SU-DHL-6 (cell line): Measurements from ENCODE around the gene RASA3.

Experiments
- H2AFZ ChIP-seq: fragments of 200-600 bp; sonication (generic); 2 replicates; pipeline ENCODE4 v1.6.1; 2014; ENCODE audit warnings: low read depth, mild to moderate bottlenecking, moderate library complexity, mixed read lengths, antibody characterized with exemption, low read length; ENCODE audit not compliant: severe bottlenecking
- H3F3A ChIP-seq: fragments of 200-600 bp; shearing (Covaris generic); 2 replicates; pipeline ENCODE4 v1.6.0; 2016; ENCODE audit warnings: antibody characterized with exemption, mild to moderate bottlenecking; ENCODE audit not compliant: insufficient read depth
- H3K27ac ChIP-seq: fragments of 200-600 bp; sonication (generic); 2 replicates; pipeline ENCODE4 v1.5.1; 2016; ENCODE audit warnings: low read depth, mild to moderate bottlenecking, low read length, moderate library complexity, mixed read lengths
- H3K27me3 ChIP-seq: fragments of 200-600 bp; sonication (generic), shearing (Covaris generic); 2 replicates; pipeline ENCODE4 v1.6.0; 2014; ENCODE audit warnings: mild to moderate bottlenecking, low read length
- H3K36me3 ChIP-seq: fragments of 200-600 bp; sonication (generic); 2 replicates; pipeline ENCODE4 v1.6.1; 2014; ENCODE audit warnings: mild to moderate bottlenecking, low read length, mixed read lengths
- H3K4me2 ChIP-seq: fragments of 300-600, 200-600 bp; shearing (Covaris generic), sonication (generic); 2 replicates; pipeline ENCODE4 v1.6.0; 2014; ENCODE audit warnings: low read length, low read depth, mild to moderate bottlenecking; ENCODE audit not compliant: poor library complexity, severe bottlenecking
- H3K4me3 ChIP-seq: fragments of 200-600 bp; sonication (generic); 2 replicates; pipeline ENCODE4 v1.5.1; 2014; ENCODE audit warnings: antibody characterized with exemption, low read length, mild to moderate bottlenecking, mixed read lengths; ENCODE audit not compliant: insufficient read depth, poor library complexity, severe bottlenecking
- H3K79me2 ChIP-seq: fragments of 200-600 bp; sonication (generic); 2 replicates; pipeline ENCODE4 v1.6.1; 2014; ENCODE audit warnings: mild to moderate bottlenecking, low read length, moderate library complexity; ENCODE audit not compliant: insufficient read depth
- H3K9ac ChIP-seq: fragments of 200-600 bp; sonication (generic); 2 replicates; pipeline ENCODE4 v1.7.0; 2014; ENCODE audit warnings: mild to moderate bottlenecking, low read length
- H3K9me2 ChIP-seq: fragments of 200-600 bp; sonication (generic); replicated peaks from 2 replicates; pipeline ENCODE4 v1.6.1; 2014; ENCODE audit warnings: low read length; ENCODE audit not compliant: insufficient read depth
- H3K9me3 ChIP-seq: fragments of 200-600 bp; sonication (generic); 2 replicates; pipeline ENCODE4 v1.6.1; 2014; ENCODE audit warnings: low read length, mixed read lengths; ENCODE audit not compliant: insufficient read depth
- H4K20me1 ChIP-seq: fragments of 200-600 bp; sonication (generic); 2 replicates; pipeline ENCODE4 v1.6.1; 2014; ENCODE audit warnings: low read depth, mild to moderate bottlenecking, antibody characterized with exemption, low read length, moderate library complexity, mixed read lengths
- EZH2phosphoT487 ChIP-seq: fragments of 200-600 bp; sonication (generic), shearing (Covaris generic); conservative IDR thresholded peaks from 2 replicates; pipeline ENCODE4 v1.6.1; 2018; ENCODE audit warnings: mild to moderate bottlenecking, antibody characterized with exemption, low read length, moderate library complexity, mixed read lengths
- TF ChIP-seq, protein P1 (sequence below): fragments of 200-600 bp; sonication (generic); IDR thresholded peaks from one replicate; pipeline ENCODE4 v1.5.1; 2017; ENCODE audit warnings: antibody characterized with exemption, mild to moderate bottlenecking, low read length, moderate library complexity; ENCODE audit not compliant: insufficient read depth, poor library complexity, severe bottlenecking

RASA3 gene

DNA sequence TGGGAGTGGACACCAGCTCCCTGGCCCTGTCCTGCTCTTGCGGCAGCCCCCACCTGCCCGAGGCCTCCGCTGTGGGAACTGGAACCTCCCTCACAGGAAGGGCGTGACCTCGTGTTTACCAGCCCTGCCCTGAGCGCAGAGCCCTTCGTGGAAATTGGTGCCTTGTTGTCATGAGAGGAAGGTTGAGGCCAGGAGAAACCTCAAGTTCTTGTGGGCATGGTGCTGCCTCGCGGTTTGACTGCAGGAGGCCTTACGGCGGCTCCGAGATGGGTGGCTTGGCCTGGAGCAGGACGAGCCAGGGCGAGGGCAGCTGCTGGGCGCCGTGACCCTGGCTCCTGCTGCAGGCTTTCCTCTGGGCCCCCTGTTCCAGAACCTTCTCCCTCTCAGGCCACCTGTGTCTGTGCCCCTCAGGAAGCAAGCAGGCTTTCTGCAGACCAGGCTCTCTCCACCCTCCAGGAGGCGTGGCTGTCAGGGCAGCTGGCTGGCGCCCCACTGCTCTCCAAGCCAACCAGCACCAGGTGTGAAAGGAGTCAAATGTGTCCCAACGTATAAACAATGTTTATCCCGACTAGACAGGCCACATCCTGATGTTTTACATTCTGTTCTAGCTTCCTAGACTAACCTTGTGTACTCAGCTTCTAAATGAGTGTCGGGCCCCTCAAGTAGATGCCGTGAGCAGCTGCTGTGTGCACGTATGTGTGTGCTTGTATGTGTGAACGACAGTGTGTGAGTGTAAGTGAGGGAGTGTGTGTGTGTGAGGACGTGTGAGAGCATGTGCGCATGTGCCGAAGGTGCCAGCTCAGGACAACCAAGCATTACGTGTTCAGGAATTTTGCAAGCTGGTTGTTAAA, 10.4 kb upstream of the RASA3 start:
- TF ChIP-seq EZH2phosphoT487: no peak
- TF ChIP-seq, protein P1, sequence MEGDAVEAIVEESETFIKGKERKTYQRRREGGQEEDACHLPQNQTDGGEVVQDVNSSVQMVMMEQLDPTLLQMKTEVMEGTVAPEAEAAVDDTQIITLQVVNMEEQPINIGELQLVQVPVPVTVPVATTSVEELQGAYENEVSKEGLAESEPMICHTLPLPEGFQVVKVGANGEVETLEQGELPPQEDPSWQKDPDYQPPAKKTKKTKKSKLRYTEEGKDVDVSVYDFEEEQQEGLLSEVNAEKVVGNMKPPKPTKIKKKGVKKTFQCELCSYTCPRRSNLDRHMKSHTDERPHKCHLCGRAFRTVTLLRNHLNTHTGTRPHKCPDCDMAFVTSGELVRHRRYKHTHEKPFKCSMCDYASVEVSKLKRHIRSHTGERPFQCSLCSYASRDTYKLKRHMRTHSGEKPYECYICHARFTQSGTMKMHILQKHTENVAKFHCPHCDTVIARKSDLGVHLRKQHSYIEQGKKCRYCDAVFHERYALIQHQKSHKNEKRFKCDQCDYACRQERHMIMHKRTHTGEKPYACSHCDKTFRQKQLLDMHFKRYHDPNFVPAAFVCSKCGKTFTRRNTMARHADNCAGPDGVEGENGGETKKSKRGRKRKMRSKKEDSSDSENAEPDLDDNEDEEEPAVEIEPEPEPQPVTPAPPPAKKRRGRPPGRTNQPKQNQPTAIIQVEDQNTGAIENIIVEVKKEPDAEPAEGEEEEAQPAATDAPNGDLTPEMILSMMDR: no peak
- no peaks in the 10 kb centered on the region for H3K27me3 ChIP-seq
- H3K36me3 ChIP-seq: no peaks in the 10 kb centered on the region
- H3K9ac ChIP-seq: no peak overlapping the region
- H3F3A ChIP-seq: no peaks in the 10 kb centered on the region
- H2AFZ ChIP-seq: no peak overlapping the region
- H3K79me2 ChIP-seq: no peaks in the 10 kb centered on the region
- H3K4me2 ChIP-seq: no peak overlapping the region
- H3K9me2 ChIP-seq: no peaks in the 10 kb centered on the region
- H3K4me3 ChIP-seq: no peak overlapping the region
- no peaks in the 10 kb centered on the region for H3K9me3 ChIP-seq
- no peak overlapping the region for H3K27ac ChIP-seq
- H4K20me1 ChIP-seq: no peaks in the 10 kb centered on the region

- no peak overlapping the region for H3K27ac ChIP-seq
Observed at GRCh38 chr13:114142137-114142550, 9.7 kb upstream of the RASA3 start.

GRCh38 chr13:114141261-114141996, 9.0 kb upstream of the RASA3 start:
- Histone ChIP-seq H4K20me1 (no peaks in the 10 kb centered on the region), H3K9me2 (no peaks in the 10 kb centered on the region), H3F3A (no peaks in the 10 kb centered on the region), H3K27me3 (no peaks in the 10 kb centered on the region), H3K4me2 (no peak overlapping the region), H3K4me3 (no peak overlapping the region), H3K9ac (no peak overlapping the region), H3K36me3 (no peaks in the 10 kb centered on the region), H2AFZ (no peak overlapping the region), H3K27ac (no peak overlapping the region), H3K9me3 (no peaks in the 10 kb centered on the region), H3K79me2 (no peaks in the 10 kb centered on the region)
- TF ChIP-seq, protein P1: no peak
- TF ChIP-seq EZH2phosphoT487: no peak

More at GRCh38 chr13:114142137-114142550, 9.7 kb upstream of the RASA3 start:
- no peaks in the 10 kb centered on the region for H3K9me3 ChIP-seq
- no peaks in the 10 kb centered on the region for H3K79me2 ChIP-seq
- no peaks in the 10 kb centered on the region for H3K9me2 ChIP-seq
- no peak overlapping the region for H3K4me2 ChIP-seq
- TF ChIP-seq, protein P1: no peak
- no peak for TF ChIP-seq EZH2phosphoT487
- no peaks in the 10 kb centered on the region for H3K36me3 ChIP-seq
- H3K27me3 ChIP-seq: no peaks in the 10 kb centered on the region
- H3K4me3 ChIP-seq: no peak overlapping the region
- no peaks in the 10 kb centered on the region for H4K20me1 ChIP-seq
- H3F3A ChIP-seq: no peaks in the 10 kb centered on the region
- no peak overlapping the region for H3K9ac ChIP-seq
- no peak overlapping the region for H2AFZ ChIP-seq
